GM12878 (cell line): ENCODE measurements around the gene IBSP. TPM values are rescaled to one million over a fixed set of nuclear protein-coding genes. Genes with fewer than 3 reads are reported as not detected.
A peak's percentile ranks its signal among the peaks of the same experiment; 100 is the strongest.

Source experiments
- ATAC-seq: fragments of 200-7000 bp; cut with Tn5 transposase; 3 replicates; pipeline ENCODE4 v1.9.1; 2020; ENCODE audit warnings: mild to moderate bottlenecking, moderate library complexity
- BruUV-seq: library from RNA; stranded (reverse); fragments of 400-500 nt; replicated peaks from 2 replicates; lab custom pipeline; 2021; lab: Mats Ljungman, UMichigan
- CTCF ChIA-PET: fragments of 300-600 bp; sonication (Branson Sonifier 250); formaldehyde crosslinking; extraction: SDS; loops from one replicate; lab custom pipeline; 2021; ENCODE audit warnings: inconsistent platforms; lab: Yijun Ruan, JAX
- POLR2A ChIA-PET: fragments of 350-600 bp; formaldehyde crosslinking; extraction: SDS; loops from one replicate; lab custom pipeline; 2021; ENCODE audit warnings: inconsistent platforms; lab: Charles Lee
- RAD21 ChIA-PET: fragments of 300-600 bp; sonication (Branson Sonifier 250); formaldehyde crosslinking; loops from one replicate; lab custom pipeline; 2023; ENCODE audit warnings: antibody characterized with exemption; ENCODE audit not compliant: unreplicated experiment; lab: Charles Lee
- SMC1A ChIA-PET: fragments of 300-600 bp; sonication (Branson Sonifier 250); formaldehyde crosslinking; loops from one replicate; lab custom pipeline; 2023; ENCODE audit not compliant: unreplicated experiment, uncharacterized antibody; lab: Charles Lee
- DNase-seq: peaks from one replicate; pipeline ENCODE4 v3.0.0-alpha.2; 2011; ENCODE audit warnings: low read depth, low spot score
- FAIRE-seq: peaks from 3 replicates; lab custom pipeline; 2011; peaks lifted over from hg19 to GRCh38; lab: Jason Lieb, UNC
- H2AFZ ChIP-seq: 2 replicates; pipeline ENCODE4 v1.6.0; 2011; ENCODE audit warnings: low read depth, low read length, control low read depth; ENCODE audit not compliant: control insufficient read depth
- H3K27ac ChIP-seq: 2 replicates; pipeline ENCODE4 v1.5.1; 2011; ENCODE audit warnings: control low read depth; ENCODE audit not compliant: control insufficient read depth, insufficient read depth
- H3K27me3 ChIP-seq, 2 experiments: replicated peaks in 1 of 2; 2 replicates each; pipeline versions ENCODE4 v1.6.0 to v1.6.1; 2011; ENCODE audit warnings: low read length in 1 of 2; ENCODE audit not compliant: control insufficient read depth in 2 of 2, insufficient read depth in 2 of 2
- H3K36me3 ChIP-seq, 2 experiments: 2 replicates each; pipeline ENCODE4 v1.5.1; 2011; ENCODE audit warnings: low read length in 1 of 2; ENCODE audit not compliant: control insufficient read depth in 2 of 2, insufficient read depth in 2 of 2
- H3K4me1 ChIP-seq: 2 replicates; pipeline ENCODE4 v1.6.1; 2011; ENCODE audit warnings: mild to moderate bottlenecking, low read length, moderate library complexity, mixed read lengths; ENCODE audit not compliant: control insufficient read depth, insufficient read depth
- H3K4me2 ChIP-seq: 2 replicates; pipeline ENCODE4 v1.6.0; 2011; ENCODE audit warnings: control low read depth; ENCODE audit not compliant: control insufficient read depth, insufficient read depth
- H3K4me3 ChIP-seq: fragments of 200-600 bp; sonication (generic); 2 replicates; pipeline ENCODE4 v1.5.1; 2016
- H3K79me2 ChIP-seq: 2 replicates; pipeline ENCODE4 v1.6.0; 2011; ENCODE audit warnings: low read length; ENCODE audit not compliant: control insufficient read depth, insufficient read depth
- H3K9ac ChIP-seq: 2 replicates; pipeline ENCODE4 v1.8.0; 2011; ENCODE audit warnings: low read length, control low read depth, mixed read lengths; ENCODE audit not compliant: control insufficient read depth, insufficient read depth
- H3K9me3 ChIP-seq: replicated peaks from 3 replicates; pipeline ENCODE4 v1.5.1; 2011; ENCODE audit warnings: mild to moderate bottlenecking, low read length; ENCODE audit not compliant: control insufficient read depth, insufficient read depth
- H4K20me1 ChIP-seq: 2 replicates; pipeline ENCODE4 v1.6.0; 2011; ENCODE audit not compliant: control insufficient read depth, insufficient read depth
- RAD21 ChIP-seq: IDR thresholded peaks from 2 replicates; pipeline ENCODE4 v1.6.1; 2011; ENCODE audit warnings: mild to moderate bottlenecking, low read depth, low read length, moderate library complexity; ENCODE audit not compliant: insufficient read depth
- RB1 ChIP-seq: fragments of 450-650 bp; formaldehyde crosslinking; IDR thresholded peaks from 2 replicates; pipeline ENCODE4 v1.6.1; 2017; ENCODE audit warnings: mild to moderate bottlenecking, borderline replicate concordance
- WGBS: methylation state at CpG from one replicate; pipeline ENCODE4 v1.1.6; 2016; ENCODE audit warnings: low lambda C conversion rate; ENCODE audit not compliant: insufficient replicate concordance, insufficient coverage; ENCODE audit errors: missing lambda C conversion rate; 5-methylcytosine and 5-hydroxymethylcytosine counted together
- in situ Hi-C: fragments of 300-500 bp; cut with MboI; formaldehyde crosslinking; loops from 9 replicates; pipeline ENCODE4 v1.14.3; 2018; ENCODE audit warnings: mixed read lengths
- intact Hi-C: fragments of 100-400 bp; cut with micrococcal nuclease; formaldehyde crosslinking; loops from one replicate; pipeline ENCODE4 v1.14.2; 2022; ENCODE audit not compliant: unreplicated experiment
- polyA plus RNA-seq, 11 experiments: library from polyadenylated mRNA; depleted of rRNA in 4 of 11; unstranded in 6 of 11; stranded (reverse) in 5 of 11; fragments of >200 nt; fragmentation: Nextera tagmentation in 4 of 11; fragmentation: Illumina TruSeq in 1 of 11; extraction: Ambion mirVana in 4 of 11; extraction: Trizol in 1 of 11; gene quantifications; 1 replicate in 1 of 11; 2 replicates in 10 of 11; pipeline versions ENCODE4 v1.2.1 to v1.2.3, GENCODE V29; 2011 to 2016; ENCODE audit warnings: inconsistent platforms in 2 of 11, missing spikeins in 2 of 11, low read depth in 1 of 11
- total RNA-seq, 4 experiments: library from RNA; depleted of rRNA in 3 of 4; stranded (reverse); fragments of >200 nt in 3 of 4; fragmentation: Illumina TruSeq in 1 of 4; extraction: Trizol in 1 of 4; gene quantifications; 2 replicates each; pipeline versions ENCODE4 v1.2.1 to v1.2.3, GENCODE V29; 2013 to 2021
- TF ChIP-seq, protein P1 (sequence below), 3 experiments: IDR thresholded peaks in 2 of 3; conservative IDR thresholded peaks in 1 of 3; 2 replicates each; pipeline ENCODE4 v1.5.1; 2011; ENCODE audit warnings: low read depth in 3 of 3, low read length in 3 of 3, mild to moderate bottlenecking in 3 of 3, control low read depth in 2 of 3, moderate library complexity in 2 of 3, inconsistent platforms in 1 of 3, mixed read lengths in 1 of 3; ENCODE audit not compliant: control insufficient read depth in 2 of 3, insufficient read depth in 1 of 3; ENCODE audit errors: extremely low read depth in 1 of 3

Gene IBSP
- total and polyA plus RNA-seq, 10 of the 15 experiments (the other 5 are each of a cell fraction or from before 2014, with no cell fraction given): not detected

DNA sequence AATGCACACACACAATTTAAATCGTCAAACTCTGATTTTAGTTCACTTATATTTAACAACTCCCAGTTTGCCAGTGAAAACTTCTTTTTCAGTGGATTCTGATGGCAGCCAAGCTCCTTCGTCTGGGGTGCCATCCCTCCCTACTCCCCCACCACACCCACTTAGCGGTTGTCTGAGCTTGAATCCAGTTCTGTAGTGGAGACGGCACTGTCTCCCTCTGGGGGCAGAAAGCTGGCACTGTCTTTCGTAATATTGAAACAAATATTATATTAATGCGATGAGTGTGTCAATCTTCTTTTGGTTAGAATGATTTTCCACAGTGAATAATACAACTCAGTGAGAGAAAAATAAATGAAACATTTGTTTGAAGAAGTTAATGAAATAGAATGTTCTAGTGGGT is 38.9 kb downstream of the IBSP start:
- CTCF ChIA-PET: interaction anchor here (0.9 to 2.5 kb wide), 8 partner anchors 8 to 340 kb away, joined by 3 to 15 read pairs (median 5); no protein-coding TSS in a partner anchor
- ATAC-seq (peak; percentile 49; the same call in 2 of the 3 replicates), DNase-seq (no peak), FAIRE-seq (no peak)
- no peaks in the 10 kb centered on the region for H3K4me1 ChIP-seq
- POLR2A ChIA-PET: no interaction called here
- RAD21 ChIA-PET: interaction anchor here (1.0 kb wide), 1 partner anchor 159 kb away, joined by 3 read pairs; no protein-coding TSS in a partner anchor
- H2AFZ ChIP-seq: no peak overlapping the region
- 67% methylated on average over 6 of the region's 6 CpGs for WGBS
- no TSS peak for BruUV-seq
- H3K27me3 ChIP-seq: no peaks in the 10 kb centered on the region; a peak in 1 of 4 replicates
- in situ Hi-C loops: loop anchor here (5.0 to 25.0 kb wide), 2 partner anchors 156 to 676 kb away; no protein-coding TSS in a partner anchor
- H3K36me3 ChIP-seq: no peaks in the 10 kb centered on the region
- no peaks in the 10 kb centered on the region for H3K79me2 ChIP-seq
- H3K9ac ChIP-seq: no peak overlapping the region
- no peak overlapping the region for H3K27ac ChIP-seq
- SMC1A ChIA-PET: interaction anchor here (1.1 to 1.6 kb wide), 5 partner anchors 9 to 372 kb away, joined by 3 to 5 read pairs (median 3); no protein-coding TSS in a partner anchor
- TF ChIP-seq, protein P1, sequence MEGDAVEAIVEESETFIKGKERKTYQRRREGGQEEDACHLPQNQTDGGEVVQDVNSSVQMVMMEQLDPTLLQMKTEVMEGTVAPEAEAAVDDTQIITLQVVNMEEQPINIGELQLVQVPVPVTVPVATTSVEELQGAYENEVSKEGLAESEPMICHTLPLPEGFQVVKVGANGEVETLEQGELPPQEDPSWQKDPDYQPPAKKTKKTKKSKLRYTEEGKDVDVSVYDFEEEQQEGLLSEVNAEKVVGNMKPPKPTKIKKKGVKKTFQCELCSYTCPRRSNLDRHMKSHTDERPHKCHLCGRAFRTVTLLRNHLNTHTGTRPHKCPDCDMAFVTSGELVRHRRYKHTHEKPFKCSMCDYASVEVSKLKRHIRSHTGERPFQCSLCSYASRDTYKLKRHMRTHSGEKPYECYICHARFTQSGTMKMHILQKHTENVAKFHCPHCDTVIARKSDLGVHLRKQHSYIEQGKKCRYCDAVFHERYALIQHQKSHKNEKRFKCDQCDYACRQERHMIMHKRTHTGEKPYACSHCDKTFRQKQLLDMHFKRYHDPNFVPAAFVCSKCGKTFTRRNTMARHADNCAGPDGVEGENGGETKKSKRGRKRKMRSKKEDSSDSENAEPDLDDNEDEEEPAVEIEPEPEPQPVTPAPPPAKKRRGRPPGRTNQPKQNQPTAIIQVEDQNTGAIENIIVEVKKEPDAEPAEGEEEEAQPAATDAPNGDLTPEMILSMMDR (IDR thresholded peaks at IDR 0.05 in 2 of 3, conservative IDR thresholded peaks at IDR 0.05 in 1 of 3; ENCODE audit: control insufficient read depth in 2 of 3, extremely low read depth in 1 of 3, insufficient read depth in 1 of 3, low read depth in 3 of 3, low read length in 3 of 3): 0 out of 6 replicates have a peak, but pooled peaks of 2 of the 3 experiments have one; percentile 6 to 7
- no peak for TF ChIP-seq RB1
- 0 out of 2 replicates have a peak, but pooled peaks have one; percentile 2 for TF ChIP-seq RAD21
- no peak overlapping the region for H3K4me3 ChIP-seq
- H4K20me1 ChIP-seq: no peaks in the 10 kb centered on the region
- no peaks in the 10 kb centered on the region for H3K9me3 ChIP-seq
- intact Hi-C loops: loop anchor here (5.0 kb wide), 1 partner anchor 481 kb away; no protein-coding TSS in a partner anchor
- H3K4me2 ChIP-seq: no peak overlapping the region
